GM19395 (cell line): Measurements from ENCODE around the gene TUBE1.
"Not testable (repeated sequence)": the region's sequence is repeated elsewhere in the genome, so short reads cannot be mapped to it uniquely, and the experiment has no call there.

Experiments used
- ATAC-seq: cut with Tn5 transposase; IDR thresholded peaks from one replicate; pipeline ENCODE4 v1.9.1; 2021; ENCODE audit warnings: mild to moderate bottlenecking, moderate library complexity; ENCODE audit not compliant: unreplicated experiment

TUBE1 gene, protein sequence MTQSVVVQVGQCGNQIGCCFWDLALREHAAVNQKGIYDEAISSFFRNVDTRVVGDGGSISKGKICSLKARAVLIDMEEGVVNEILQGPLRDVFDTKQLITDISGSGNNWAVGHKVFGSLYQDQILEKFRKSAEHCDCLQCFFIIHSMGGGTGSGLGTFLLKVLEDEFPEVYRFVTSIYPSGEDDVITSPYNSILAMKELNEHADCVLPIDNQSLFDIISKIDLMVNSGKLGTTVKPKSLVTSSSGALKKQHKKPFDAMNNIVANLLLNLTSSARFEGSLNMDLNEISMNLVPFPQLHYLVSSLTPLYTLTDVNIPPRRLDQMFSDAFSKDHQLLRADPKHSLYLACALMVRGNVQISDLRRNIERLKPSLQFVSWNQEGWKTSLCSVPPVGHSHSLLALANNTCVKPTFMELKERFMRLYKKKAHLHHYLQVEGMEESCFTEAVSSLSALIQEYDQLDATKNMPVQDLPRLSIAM

GRCh38 chr6:112087136-112087911, at the start of gene TUBE1, which contains the start of gene FAM229B:
Gene TUBE1, minus strand, starts transcription at chr6:112087482. Its CDS starts 48 bp downstream, at chr6:112087434.
Gene FAM229B, plus strand, starts transcription at chr6:112087591. Its CDS starts 11,693 bp downstream, at chr6:112099284.
- peak; percentile 98 for ATAC-seq

- no peak for ATAC-seq
Observed at GRCh38 chr6:112130878-112131277, 43.6 kb upstream of the TUBE1 start.

GRCh38 chr6:112128208-112128607, 40.9 kb upstream of the TUBE1 start:
- no peak for ATAC-seq

- no peak for ATAC-seq
Observed at GRCh38 chr6:112123982-112124381, 36.7 kb upstream of the TUBE1 start.

DNA sequence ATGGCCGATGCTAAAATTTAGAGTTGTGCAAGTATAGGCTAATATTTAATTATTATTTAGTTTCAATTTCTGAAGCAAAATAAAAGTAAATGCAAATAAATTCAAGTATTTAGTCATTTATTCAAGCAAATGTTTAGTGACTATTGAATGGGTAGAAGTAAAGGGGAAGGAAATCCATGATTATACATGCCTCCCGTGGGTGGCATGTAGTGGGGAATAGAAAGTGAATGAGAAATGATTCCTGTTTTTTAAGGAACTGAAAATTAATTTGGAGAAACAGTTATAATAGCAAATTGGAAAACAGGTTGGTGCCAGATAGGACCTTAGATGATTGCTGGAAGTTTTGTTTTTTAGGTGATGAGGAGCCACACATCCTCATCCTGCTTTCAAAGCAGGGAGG, 35.5 kb upstream of the TUBE1 start:
- no peak for ATAC-seq

GRCh38 chr6:112118034-112118433, 30.8 kb upstream of the TUBE1 start:
- no peak for ATAC-seq

DNA sequence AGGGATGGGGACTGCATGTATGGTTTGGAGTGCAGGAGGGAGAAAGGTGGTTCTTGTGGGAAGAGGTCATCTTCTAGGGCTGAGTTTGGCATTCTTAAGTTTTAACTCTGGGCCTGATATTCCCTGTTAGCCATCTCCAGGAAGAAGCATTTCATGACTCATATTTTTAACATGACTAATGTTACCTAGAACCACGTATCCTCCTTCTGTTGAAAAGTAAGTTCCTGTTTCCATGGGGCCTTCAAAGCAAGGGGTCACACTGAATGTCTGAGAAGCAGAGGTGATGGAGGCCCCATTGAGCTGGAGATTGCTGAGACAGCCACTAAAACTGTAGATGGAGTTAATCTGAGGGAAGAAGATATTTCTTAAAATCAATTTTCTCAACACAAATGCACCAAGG, 30.3 kb upstream of the TUBE1 start:
- no peak for ATAC-seq

DNA sequence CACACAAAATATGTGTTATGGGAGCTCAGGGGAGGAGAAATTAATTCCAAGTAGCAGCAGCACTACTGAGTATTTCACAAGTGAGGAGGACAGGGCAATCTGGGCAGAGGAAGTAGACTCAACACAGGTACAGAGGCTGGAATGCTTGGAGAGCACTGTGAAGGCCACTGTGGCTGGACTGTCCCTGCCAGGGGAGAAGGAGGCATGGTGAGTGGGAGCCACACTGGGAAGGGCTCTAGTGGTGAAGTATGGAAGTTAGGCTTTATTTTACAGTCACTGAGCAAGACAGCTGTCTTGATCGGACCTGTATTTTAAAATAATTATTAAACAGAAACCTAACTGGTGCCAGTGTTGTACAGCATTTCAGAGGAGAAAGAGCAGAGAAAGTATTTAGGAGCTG, 28.9 kb upstream of the TUBE1 start:
- ATAC-seq = no peak

DNA sequence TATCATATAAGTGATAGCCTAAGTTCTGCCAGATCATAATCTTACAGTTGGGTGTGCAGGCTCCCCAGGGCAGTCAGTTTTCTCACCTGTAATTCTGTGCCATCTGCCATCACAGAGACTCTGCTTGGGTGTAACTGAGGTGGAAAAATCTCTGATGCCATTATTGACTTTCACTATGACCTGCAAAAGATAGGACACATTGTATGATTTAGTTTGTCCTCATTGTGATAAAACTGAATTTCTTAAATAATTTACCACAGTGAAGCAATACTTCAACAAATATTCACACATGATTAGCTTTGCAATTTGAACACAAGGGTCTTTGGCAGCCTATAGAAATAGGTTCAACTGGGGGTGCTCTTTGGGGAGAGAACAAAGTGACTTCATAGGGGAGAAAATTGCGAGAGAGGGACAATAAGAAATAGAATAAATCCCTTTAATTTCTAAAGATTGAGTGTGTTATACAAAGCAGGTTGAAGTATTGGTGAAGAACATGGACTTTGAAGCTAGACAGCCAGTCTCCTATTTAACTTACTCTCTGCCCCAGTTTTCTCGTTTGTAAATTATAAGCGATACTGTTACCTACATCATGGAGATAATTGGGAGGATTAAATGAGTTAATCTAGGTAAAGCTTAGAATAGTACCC, 27.4 kb upstream of the TUBE1 start:
- ATAC-seq = no peak

- no peak for ATAC-seq
Observed at GRCh38 chr6:112113918-112114317, 26.6 kb upstream of the TUBE1 start.

- no peak for ATAC-seq
Observed at GRCh38 chr6:112113431-112113830, 26.1 kb upstream of the TUBE1 start.

DNA sequence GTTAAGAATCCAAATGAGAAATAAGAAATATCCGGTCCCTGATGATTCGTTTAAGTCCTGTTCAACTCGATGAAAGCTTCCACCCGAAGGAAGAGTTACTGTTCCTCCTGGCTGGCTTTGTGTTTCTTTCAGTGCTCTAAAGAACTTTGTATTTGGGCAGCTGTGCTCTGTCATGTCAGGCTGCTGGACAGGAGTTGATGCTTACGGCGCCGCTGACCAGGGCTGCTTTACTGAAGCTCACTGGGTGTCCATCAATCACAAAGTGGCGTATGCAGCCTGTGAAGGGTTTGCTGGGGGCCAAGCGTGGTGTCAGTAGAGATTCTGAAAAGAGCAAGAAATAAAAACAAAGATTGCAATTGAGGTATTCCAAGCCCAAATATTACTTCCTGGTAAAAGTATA, 22.0 kb upstream of the TUBE1 start:
- ATAC-seq = no peak

DNA sequence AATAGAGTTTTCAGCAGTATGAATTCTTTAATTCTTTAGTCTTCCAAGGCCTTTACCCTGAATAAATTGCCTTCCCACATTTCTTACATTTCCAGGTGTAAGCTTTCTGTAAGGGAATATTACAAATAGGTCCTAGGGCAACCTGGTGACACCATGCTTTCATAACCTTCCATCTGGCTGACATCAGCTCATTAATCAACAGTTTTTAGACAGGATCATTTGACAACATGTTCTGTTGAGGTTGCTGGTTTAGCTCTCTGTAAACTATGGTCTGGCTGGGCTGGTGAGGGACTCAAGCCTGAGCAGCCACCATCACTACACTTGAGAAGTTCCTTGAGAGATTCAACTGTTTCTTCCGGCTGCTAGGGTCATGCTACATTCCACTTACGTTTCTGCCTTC, 19.3 kb upstream of the TUBE1 start:
- ATAC-seq = no peak

GRCh38 chr6:112106026-112106425, 18.7 kb upstream of the TUBE1 start:
- ATAC-seq = not testable (repeated sequence)

DNA sequence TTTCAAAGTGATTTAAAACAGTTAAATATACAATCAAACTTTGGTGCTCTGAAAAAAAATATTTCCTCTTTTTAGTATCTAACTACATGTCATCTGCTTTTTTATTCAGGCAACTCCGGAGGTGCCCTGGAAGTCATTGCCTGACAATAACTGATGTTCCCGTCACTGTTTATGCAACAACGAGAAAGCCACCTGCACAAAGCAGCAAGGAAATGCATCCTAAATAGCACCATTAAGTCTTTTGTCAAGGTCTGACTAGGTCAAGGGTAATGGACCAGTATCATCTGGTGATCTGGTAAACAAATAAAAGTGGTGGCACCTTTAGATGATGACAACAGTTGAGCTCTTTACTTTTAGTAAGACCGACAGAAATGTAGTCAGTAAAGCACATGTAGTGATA, 13.3 kb upstream of the TUBE1 start:
- ATAC-seq = no peak

- no peak for ATAC-seq
Observed at GRCh38 chr6:112096901-112097300, 9.6 kb upstream of the TUBE1 start.

DNA sequence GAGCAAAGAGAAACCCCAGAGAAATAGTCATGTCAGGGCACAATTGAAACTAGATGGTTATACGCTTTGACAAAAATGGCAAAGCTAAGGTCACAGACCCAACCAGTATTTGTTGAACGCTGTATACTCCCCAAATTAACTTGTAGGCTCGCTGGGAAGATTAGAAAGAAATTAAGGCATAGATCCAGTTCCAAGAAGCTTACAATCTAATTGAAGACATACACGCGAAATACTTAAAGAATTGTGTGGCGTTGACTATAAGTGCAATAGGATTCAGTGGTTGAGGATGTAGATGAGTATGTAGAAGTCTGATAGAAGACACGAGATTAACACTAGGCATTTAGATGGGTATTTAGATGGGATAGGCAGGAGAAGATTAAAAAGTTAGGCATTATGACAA, 634 bp upstream of the TUBE1 start:
- ATAC-seq = no peak

GRCh38 chr6:112086744-112087135, 542 bp downstream of the TUBE1 start:
- ATAC-seq = peak; percentile 41

GRCh38 chr6:112085286-112086065, 1.8 kb downstream of the TUBE1 start:
- no peak for ATAC-seq

DNA sequence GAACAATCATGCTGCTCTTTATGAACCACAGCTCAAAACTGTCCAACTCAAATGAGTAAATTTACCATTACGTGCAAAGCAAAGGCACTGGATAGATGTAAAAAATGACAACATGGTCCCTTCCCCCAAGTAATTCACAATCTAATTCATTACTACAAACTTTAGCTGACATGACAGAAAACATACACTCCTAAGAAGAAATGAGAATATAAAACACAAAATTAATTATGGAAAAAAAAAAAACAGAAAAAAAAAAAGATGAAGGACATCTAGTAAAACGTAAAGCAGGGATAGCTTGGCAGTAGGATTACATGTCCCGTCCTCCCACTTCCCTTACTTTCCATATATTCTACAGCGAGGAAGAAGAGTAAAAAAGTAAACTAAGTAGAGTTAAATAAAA, 5.7 kb downstream of the TUBE1 start:
- no peak for ATAC-seq

DNA sequence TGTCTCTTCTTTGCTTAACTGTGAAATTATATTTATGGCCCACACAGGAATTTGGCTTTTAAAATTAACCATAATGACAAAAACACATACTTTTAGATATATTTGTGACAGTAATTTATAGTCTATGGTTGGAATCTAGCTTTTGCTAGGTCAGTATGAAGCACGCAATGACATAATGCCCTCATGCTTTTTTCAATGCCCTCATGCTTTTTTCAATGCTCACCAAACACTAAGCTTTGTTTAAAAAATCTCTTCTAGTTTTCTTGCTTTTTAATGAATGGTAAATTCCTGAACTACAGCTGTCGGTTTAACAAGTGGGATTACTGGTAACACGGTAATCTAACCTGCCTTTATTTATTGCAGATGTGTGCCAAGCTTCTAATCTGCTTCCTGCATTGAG, 20.7 kb downstream of the TUBE1 start:
- no peak for ATAC-seq
